GM21367 (cell line): ENCODE measurements around the gene TTC13.

ENCODE experiments used
- ATAC-seq: cut with Tn5 transposase; IDR thresholded peaks from one replicate; pipeline ENCODE4 v1.9.1; 2021; ENCODE audit not compliant: unreplicated experiment

Gene TTC13

DNA sequence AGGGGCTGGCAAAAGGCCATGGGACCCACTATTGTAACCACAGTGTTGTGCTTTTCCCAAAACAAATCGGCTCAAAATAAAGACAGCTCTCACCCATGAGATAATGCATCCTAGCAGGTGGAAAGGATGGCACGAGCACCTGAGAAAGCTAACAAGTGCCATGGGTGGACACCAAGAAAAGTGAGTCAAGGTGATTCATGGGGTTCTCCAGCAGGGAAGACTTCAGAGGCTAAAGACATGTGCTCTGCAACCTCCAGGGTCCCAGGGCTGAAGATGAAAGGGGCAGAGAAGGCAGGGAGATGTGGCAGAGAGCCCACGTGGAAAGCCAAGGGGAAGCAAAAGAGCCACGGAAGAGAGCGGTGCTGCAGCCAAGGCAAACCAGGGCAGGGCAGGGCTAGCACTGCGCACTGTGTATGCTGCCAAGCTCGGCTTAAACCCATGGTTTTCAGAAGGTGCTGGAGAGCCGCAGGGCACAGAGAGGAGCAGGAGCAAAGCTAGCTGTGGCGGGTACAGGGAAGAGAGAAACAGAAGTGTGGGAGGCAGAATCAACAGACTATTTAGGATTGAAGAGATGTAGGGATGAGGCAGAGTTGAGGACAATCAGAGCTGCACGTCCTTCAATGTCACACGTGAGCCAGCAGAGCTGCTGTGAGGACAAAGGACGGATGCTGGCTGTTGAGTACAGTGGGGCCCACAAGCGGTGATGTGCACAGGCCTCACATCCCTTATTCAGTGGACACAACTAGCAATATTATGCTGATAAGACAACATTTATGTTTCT, 68.5 kb downstream of the TTC13 start:
- ATAC-seq = no peak

DNA sequence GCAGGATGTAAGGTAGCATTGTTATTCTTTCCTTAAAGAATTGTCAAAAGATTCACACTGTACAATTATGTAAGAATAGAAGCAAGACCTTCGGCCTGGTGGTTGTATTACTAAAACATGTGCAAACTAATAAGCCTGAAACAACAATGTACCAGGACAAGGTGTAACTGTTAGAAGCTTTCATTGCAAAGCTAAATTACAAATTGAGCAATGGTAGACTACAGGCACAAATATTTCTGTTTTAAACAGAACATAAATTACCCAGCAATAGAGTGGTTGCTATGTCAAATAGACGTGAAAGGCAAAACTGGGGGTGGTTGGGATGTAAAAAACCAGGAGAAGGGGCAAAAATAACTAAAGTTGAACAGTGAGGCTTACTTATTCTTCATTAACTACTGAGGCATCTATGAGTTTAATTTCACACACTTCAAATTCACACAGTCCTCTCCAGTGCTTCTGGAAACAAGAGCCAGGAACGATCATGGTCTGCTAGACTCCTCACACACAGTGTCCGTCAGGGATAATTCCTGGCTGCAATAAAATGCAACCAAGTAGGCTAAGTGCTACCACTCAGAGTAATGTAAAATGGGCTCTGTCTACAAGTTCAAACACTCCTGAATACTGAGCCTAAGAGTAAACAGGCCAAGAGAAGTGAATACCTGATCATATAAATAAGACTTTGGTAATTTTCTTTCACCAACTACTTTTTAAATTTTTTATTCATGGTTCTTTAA, 71.0 kb downstream of the TTC13 start:
- no peak for ATAC-seq

DNA sequence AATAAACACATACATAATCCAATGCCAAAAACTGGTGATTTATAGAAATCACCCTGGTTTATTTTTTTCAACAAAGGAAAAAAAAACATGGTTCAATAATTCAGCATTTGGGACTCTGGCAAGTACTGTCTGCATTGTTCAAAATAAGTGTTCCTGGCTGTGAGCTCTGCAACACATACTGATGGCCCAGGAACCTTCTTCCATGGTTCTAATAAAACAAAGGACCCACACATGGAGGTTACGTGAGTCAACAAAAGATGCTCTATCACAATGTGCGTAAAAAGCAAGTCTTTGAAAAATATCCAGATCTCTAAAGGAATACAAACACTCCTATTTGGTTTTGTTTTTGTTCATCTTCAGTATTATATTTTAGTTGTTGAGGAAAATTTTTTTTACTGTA, 72.4 kb downstream of the TTC13 start:
- no peak for ATAC-seq

DNA sequence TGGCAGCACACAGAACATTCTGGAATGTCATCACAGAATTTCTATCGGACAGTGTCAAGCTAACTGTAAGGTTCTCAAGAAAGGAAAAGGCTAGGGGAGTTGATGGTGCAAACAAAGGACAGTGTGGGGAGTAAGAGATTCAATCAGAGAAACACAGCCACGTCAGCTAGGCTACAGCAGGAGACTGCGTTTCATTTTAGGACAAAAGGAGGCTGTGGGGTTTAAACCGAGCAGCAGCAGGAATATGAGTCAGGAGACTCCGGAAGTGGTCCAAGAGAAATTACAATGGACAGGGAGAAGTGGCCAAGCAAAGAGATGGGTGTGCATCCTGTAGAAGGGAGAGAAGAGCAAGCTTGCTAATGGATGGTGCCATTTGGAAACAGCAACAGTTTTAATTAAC, 72.9 kb downstream of the TTC13 start:
- ATAC-seq = no peak

DNA sequence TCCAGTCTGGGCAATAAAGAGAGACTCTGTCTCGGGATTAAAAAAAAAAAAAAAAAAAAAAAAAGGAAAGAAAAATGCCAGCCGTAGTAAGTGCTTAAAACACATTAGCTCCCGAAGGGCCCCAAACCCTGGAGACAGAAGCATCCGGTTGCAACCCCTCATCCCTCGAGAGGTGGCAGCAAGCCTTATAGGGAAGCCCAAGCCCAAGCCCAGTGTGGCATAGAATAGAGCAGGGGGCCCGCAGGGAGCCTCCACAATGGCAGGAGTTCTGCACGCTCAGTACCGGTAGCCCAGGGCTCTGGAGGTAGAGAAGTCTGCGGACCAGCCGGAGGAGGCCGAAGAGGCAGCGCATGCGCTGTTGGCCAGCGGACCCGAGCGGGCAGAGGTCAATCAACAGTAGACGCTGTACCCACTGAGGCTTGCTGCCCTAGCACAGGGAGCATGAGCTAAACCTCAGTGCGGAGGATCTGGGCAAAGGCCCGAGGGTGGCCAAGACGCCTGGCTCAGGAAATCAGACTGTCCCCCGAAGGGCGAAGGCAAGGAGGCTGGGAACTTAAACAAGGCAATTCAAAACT, 76.2 kb downstream of the TTC13 start:
- no peak for ATAC-seq

DNA sequence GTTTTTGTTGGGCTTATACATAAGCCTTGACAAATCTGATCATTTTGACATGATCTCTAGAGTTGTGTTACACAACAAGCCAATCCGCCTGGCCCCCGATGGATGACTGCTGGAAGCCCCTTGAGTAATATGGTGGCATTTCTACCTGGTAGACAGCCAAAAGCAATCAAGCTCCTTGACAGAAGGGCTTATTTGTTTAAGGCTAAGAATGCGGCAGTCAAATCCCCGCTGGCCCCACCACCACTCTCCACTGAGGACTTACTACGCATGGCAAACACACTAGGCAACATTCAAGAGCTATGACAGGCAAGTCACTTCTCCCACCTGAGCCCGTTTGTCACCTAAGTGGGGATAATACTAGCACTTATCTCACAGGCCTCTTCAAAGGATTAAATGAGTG, 77.0 kb downstream of the TTC13 start:
- ATAC-seq = no peak

DNA sequence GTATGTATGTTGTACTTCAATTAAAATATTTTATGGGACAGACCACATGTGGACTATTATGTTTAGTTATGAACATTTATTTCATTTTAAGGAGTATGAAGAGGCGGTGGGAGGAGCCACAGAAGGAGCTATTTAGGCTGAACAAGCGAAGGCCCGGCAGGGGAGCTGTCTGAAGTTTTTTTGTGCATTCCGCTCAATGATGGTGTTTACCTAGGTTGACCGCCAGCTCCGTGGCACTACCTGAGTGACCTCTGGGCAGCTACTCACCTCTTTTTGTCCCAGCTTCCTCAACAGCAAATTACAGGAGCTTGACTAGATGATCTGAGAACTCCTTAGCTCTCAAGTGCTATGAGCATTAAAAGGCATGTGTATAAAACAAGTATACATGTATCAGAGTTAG, 77.7 kb downstream of the TTC13 start:
- no peak for ATAC-seq

DNA sequence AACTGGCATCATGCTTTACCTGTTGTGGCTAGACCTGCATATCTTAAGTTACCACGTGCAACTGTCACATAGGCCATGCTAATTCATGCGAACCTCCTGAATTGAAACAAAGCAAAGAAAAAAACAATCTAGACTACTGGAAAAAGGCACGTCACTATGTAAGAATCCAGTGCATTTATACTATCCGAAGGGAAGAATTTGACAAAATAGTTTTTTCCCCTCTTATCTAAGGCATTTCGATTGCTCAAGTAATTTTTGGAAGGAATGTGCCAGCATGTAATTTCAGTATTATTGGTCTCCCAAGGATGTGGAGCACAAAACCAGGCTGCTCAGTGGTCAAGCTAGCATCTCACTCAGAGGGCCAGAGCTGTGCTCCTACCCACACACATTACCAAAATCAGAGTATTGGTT, 78.8 kb downstream of the TTC13 start:
- ATAC-seq = no peak

DNA sequence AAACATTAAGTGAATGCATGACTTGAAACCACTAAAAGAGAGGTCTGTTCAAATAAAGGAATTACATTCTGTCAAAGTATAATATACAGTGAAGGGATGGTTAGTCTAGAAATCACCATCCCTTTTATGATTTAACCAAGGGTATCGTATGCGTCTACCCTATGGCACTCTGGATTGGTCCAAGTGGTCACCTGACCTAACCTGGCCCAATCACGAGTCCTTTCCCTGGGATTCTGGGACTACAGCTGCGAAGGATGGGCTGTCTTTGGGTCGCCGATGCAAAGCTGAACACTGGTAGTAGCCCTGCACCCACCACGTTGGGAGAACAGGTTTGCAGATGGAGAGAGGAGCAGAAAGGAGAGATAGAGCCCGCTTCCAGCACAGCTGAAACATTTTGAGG, 79.9 kb downstream of the TTC13 start:
- no peak for ATAC-seq

DNA sequence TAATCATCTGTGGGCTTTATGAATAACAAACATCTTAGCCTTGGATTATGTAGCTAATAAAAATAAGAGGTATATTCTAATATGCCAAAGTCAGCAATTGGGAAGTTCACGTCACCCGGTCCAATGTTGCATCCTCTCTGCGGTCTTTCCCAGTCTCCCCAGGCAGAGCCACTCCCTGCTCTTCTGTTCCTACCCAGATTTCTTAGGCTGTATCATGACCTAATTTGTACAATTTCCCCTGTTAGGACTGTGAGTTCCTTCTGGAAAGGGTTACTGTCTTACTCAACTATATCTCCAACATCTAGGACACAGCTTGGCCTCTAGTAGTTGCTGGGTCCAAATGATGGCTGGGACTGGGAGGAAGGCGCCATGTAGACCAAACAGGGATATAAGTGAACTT, 80.5 kb downstream of the TTC13 start:
- ATAC-seq = no peak

DNA sequence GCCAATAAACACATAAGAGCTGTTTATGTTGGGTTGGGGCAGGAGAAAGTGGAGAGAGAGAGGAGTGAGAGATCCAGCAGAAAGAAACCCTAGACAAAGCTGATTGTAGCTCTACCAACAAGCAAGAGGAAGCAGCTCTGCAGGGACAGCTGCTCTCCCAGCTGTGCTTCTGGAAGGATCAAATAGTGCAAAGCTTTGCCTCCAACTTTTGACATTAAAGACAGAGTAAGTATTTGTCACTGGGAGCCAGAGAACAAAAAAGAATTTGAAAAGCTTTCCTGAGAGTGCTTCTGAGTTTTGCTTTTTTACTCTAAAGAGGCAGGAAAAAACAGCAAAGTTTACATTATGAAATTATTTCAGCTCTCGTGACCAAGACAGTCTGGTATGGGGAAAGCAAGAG, 81.9 kb downstream of the TTC13 start:
- ATAC-seq = no peak

DNA sequence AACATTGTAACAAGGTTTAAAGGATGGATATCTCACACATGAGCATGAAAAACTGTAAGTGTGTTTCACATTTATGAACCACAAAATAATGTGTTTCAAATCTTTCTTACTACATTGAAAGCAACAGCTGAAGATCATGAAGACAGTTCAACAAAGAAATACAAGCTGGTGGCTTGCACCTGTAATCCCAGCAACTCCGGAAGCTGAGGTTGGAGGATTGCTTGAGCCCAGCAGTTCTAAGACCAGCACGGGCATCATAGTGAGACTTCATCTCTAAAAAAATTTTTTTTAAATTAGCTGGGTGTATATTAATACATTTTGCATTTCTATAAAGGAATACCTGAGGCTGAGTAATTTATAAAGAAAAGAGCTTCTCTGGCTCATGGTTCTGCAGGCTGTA, 83.2 kb downstream of the TTC13 start:
- no peak for ATAC-seq

DNA sequence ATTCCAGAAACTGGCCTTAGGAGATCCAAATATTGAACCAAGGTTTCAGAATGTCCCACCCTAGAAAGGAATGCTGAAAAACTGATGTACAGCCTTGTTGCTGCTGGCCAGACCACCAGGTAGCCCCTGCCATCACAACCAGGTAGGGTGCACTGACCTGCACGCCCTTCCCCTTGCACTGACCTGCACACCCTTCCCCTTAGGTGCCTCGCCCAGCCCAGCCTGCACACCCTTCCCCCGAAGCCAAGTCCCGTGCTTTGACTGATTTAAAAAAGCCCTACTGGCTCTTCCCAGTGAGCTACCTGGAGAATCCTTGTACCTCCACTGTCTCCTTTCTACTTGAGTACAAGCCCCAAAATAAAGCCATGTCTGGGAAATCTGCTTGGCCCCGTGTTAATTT, 84.0 kb downstream of the TTC13 start:
- no peak for ATAC-seq

DNA sequence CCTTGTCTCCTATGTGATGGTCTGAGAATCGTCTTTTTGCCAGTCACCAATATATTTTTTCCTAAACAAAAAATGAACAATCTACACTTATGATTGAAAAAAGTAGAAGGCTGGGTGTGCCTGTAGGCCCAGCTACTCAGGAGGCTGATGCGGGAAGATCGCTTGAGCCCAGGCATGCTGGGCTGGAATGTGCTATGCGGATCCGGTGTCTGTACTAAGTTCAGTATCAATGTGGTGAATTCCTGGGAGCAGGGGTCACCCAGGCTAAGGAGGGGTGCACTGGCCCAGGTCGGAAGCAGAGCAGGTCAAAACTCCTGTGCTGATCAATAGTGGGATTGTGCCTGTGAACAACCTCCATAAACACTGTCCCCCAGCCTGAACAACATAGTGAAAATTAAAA, 84.6 kb downstream of the TTC13 start:
- no peak for ATAC-seq

DNA sequence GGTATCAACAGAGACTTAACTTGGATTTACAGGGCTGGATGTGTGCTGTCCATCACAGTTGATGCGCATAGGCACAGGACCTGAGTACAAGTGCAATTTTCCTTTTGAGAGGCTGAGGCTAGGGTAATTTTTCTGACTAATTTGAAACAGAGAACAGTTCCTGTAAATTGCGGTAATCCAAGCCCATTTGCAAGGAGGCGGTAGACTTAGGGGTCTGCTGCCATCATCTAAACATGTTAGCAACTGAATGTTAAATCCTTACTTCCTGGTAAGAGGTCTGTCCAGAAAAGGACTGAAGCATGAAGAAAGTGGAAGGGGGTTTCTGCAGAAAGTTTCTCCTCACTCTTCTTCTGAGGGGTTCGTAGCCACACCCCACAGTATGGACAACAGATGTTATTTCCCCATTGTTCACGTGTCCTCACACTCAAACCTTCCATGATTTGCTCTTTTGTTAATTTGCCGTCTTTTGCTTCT, 86.6 kb downstream of the TTC13 start:
- ATAC-seq = no peak

DNA sequence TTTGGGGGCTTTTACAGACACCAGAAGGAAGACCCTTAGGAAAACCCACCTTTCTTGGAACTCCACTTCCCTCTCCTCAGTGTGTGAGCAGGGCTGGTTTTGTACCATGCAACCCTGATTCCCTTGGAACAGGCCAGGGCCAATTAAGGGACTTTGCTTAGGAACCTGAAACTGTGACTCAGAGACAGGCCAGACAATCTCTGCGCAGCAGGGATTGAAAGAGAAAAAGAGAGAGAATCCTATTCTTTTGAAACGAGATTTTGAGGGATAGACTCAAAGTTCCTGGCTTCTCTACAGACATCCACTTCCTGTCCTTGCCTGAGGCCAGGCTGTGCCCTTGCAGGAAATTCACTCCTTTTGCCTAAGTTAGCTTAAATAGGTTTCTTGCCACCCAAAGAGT, 87.2 kb downstream of the TTC13 start:
- ATAC-seq = no peak

DNA sequence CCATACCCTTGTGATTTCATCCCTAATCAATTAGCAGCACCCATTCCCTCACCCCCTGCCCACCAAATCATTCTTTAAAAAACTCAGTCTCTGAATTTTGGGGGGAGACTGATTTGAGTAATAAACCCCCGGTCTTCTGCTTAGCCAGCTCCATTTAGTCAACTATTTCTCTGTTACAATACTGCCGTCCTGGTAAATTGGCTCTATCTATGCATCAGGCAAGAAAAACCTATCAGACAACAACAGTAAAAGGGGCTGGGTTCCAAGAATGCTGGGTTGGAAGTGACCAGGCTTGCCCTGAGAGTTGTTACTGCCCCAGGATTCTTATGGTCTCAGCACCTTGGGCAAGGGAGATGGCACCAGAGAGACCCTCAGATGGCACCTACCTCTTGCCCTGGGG, 94.0 kb downstream of the TTC13 start:
- ATAC-seq = no peak

DNA sequence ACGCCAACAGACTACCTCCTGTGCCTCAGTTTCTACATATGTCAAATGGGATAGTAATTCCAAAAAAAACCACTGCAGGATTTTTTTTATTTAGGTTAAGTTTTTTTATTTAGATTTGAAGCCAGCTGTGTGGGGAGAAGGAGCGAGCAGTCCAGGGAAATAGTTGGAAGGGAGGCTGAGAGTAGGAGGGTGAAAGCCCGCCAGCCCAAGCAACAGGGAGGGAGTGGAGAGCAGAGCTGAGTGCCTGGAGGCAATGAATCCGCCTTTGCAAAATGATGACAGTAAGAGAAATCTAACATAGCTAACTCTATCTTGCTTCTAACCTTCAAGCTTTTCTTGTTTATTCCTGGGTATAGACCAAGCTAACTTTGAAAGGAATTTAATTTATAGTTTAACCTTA, 94.7 kb downstream of the TTC13 start:
- no peak for ATAC-seq

DNA sequence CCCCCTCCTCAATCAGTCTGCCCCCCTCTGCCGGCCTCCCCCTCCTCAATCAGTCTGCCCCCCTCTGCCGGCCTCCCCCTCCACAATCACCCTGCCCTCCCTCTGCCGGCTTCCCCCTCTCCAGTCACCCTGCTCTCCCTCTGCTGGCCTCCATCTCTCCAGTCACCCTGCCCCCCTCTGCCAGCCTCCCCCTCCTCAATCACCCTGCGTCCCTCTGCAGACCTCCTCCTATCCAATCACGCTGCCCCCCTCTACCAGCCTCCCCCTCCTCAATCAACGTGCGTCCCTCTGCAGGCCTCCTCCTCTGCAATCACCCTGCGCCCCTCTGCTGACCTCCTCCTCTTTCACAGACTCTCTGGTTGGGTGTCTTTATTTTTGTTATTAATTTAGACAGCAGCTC, 98.9 kb downstream of the TTC13 start:
- no peak for ATAC-seq

DNA sequence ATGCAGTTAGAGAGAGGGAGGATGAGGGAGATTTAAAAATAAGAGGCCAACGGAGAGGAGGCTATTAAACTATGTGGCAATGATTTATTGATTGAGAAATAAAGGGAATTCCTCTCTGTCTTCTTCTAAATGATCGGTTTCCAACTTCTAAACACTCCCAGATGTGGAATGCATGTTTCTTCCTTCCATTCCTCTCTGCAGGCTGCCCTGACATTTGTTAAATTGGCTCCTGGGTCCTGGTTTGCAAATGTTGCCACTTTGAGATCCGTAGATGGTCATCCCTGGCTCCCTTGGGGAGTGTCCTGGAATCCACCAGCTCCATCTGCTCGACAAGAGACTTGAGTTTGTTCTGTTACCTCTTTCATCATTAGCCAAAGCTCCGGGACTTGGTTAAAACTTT, 100.1 kb downstream of the TTC13 start:
- ATAC-seq = no peak

DNA sequence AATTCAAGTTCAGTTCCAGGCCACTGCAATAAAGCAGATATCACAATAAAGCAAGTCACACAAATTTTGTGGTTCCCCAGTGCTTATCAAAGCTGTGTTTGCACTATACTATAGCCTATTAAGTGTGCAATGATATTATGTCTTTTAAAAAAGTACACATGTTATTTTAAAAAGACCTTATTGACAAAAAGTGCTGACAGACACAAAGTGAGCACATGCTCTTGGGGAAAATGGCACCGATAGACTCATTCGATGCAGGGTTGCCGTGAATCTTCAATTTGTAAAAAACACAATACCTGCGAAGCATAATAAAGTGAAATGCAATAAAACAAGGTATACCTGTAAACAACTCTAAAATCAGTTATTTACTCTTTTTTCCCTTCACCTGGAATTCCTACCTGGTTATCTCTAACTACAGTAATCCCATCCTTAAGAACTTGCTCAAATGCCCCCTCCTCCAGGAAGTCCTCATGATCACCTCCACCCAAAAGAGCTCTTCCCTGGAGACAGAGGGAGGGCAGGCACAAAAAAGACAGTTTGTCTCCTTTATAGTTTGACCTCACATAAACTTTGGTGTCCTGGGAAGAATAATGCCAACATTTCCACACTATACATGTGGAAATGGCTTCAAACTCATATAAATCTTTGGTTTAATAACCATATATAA, 100.6 kb downstream of the TTC13 start:
- no peak for ATAC-seq
